22Rv1 (cell line): ENCODE measurements around the gene MEIKIN.

Experiments used
- CTCF ChIP-seq: fragments of 450-650 bp; IDR thresholded peaks from 2 replicates; pipeline ENCODE4 v1.5.1; 2017; ENCODE audit warnings: mild to moderate bottlenecking
- ZFX ChIP-seq: fragments of 450-650 bp; IDR thresholded peaks from 2 replicates; pipeline ENCODE4 v1.6.1; 2017; ENCODE audit warnings: antibody characterized with exemption, borderline replicate concordance

- TF ChIP-seq CTCF (no peak), ZFX (no peak)
Measured at GRCh38 chr5:131987251-131987650, 41.8 kb upstream of the MEIKIN start.
